ENCODE measurements around the gene GNAI2.

DNA sequence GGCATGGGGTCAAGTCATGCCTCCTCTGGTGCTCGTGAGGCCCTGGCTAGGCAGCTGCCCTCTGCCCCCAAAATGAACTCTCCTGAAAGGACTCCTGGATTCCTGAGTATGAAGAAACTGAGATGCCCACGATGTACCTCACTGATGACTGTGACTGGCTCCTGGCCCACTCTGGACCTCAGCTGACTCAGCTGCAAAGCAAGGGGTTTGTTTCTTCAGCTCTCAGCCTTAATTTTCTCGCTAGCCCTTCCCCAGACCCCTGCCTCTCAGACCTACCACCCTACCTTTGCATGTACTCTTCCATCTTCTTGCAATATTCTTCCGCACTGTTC lies 5.2 kb upstream of the GNAI2 start:
- TF ChIP-seq, protein P1, sequence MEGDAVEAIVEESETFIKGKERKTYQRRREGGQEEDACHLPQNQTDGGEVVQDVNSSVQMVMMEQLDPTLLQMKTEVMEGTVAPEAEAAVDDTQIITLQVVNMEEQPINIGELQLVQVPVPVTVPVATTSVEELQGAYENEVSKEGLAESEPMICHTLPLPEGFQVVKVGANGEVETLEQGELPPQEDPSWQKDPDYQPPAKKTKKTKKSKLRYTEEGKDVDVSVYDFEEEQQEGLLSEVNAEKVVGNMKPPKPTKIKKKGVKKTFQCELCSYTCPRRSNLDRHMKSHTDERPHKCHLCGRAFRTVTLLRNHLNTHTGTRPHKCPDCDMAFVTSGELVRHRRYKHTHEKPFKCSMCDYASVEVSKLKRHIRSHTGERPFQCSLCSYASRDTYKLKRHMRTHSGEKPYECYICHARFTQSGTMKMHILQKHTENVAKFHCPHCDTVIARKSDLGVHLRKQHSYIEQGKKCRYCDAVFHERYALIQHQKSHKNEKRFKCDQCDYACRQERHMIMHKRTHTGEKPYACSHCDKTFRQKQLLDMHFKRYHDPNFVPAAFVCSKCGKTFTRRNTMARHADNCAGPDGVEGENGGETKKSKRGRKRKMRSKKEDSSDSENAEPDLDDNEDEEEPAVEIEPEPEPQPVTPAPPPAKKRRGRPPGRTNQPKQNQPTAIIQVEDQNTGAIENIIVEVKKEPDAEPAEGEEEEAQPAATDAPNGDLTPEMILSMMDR (IDR thresholded peaks at IDR 0.05) = no peak
- no peak for TF ChIP-seq POLR2AphosphoS5 (IDR thresholded peaks at IDR 0.05)
- TF ChIP-seq POLR2A (IDR thresholded peaks at IDR 0.05) = no peak
- TF ChIP-seq EP300 (IDR thresholded peaks at IDR 0.05; ENCODE audit: low read depth) = no peak

Measured in transverse colon (tissue), 4 donors.